ENCODE data around the gene CLEC14A. TPM values are rescaled to one million over a fixed set of nuclear protein-coding genes. Genes with fewer than 3 reads are reported as not detected.

CLEC14A gene
- total RNA-seq, 1 donor from 2014 or later, result 192 TPM

DNA sequence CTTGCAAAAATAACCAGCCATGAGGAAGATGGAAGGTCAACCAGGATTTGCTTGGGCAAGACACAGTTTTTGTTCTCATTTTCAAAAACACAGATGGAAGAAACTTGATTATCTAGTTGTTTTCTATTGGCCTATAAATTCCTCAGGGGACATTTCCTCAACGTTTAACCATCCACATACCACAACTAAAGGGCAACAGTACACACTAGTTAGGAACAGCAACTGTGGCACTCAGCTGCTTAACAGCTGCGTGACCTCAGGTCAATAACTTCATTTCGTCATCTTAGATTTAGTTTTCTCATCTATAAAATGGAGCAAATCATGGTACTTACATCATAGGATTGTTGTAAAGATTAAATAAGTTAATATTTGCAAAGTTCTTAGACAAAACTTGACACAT is 29.5 kb downstream of the CLEC14A start:
- TF ChIP-seq, protein P1, sequence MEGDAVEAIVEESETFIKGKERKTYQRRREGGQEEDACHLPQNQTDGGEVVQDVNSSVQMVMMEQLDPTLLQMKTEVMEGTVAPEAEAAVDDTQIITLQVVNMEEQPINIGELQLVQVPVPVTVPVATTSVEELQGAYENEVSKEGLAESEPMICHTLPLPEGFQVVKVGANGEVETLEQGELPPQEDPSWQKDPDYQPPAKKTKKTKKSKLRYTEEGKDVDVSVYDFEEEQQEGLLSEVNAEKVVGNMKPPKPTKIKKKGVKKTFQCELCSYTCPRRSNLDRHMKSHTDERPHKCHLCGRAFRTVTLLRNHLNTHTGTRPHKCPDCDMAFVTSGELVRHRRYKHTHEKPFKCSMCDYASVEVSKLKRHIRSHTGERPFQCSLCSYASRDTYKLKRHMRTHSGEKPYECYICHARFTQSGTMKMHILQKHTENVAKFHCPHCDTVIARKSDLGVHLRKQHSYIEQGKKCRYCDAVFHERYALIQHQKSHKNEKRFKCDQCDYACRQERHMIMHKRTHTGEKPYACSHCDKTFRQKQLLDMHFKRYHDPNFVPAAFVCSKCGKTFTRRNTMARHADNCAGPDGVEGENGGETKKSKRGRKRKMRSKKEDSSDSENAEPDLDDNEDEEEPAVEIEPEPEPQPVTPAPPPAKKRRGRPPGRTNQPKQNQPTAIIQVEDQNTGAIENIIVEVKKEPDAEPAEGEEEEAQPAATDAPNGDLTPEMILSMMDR (IDR thresholded peaks at IDR 0.05), result no peak
- H3K9me3 ChIP-seq, result no peaks in the 10 kb centered on the region
- intact Hi-C loops (cut with DNase I), result no loop called here

DNA sequence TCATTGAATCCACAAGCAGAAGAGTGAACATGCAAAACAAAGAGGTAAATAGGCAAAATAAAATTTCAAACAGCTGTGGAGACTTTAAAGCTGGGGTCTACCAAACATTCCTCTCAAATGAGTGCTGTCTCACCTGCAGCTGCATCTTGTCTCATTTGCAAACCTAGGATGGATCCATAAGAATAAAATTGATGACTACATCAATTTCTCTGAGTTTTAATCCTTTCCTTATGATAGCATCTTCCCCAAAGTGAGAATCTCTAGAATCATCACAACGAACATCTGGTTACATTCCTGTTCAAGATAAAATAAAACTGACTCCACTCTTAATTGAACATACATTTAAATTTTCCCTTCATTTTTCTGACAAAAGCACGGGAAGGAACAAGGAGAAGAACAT is 29.9 kb downstream of the CLEC14A start:
- DNase-seq (ENCODE audit: low spot score in 2 of 2), result no peak
- TF ChIP-seq, protein P1 (IDR thresholded peaks at IDR 0.05), result no peak
- Histone ChIP-seq H3K9me3 (no peaks in the 10 kb centered on the region), H3K27me3 (no peaks in the 10 kb centered on the region), H3K36me3 (no peaks in the 10 kb centered on the region), H3K4me3 (no peak overlapping the region), H3K4me1 (no peaks in the 10 kb centered on the region), H3K27ac (no peak overlapping the region)
- intact Hi-C loops (cut with DNase I), result no loop called here

More for the DNA sequence above, 29.5 kb downstream of the CLEC14A start:
- no peaks in the 10 kb centered on the region for H3K4me1 ChIP-seq
- DNase-seq (ENCODE audit: low spot score in 2 of 2), result no peak
- H3K36me3 ChIP-seq, result no peaks in the 10 kb centered on the region
- H3K27me3 ChIP-seq, result no peaks in the 10 kb centered on the region
- H3K27ac ChIP-seq, result no peak overlapping the region
- H3K4me3 ChIP-seq, result no peak overlapping the region

- intact Hi-C loops (cut with DNase I), result no loop called here
Observed at GRCh38 chr14:38224338-38224737, 31.6 kb downstream of the CLEC14A start.

GRCh38 chr14:38221077-38221476 is 34.8 kb downstream of the CLEC14A start:
- intact Hi-C loops (cut with DNase I), result no loop called here
- Histone ChIP-seq H3K9me3 (no peaks in the 10 kb centered on the region), H3K27ac (no peak overlapping the region), H3K4me3 (no peak overlapping the region), H3K4me1 (no peaks in the 10 kb centered on the region), H3K27me3 (no peaks in the 10 kb centered on the region), H3K36me3 (no peaks in the 10 kb centered on the region)
- no peak for DNase-seq (ENCODE audit: low spot score in 2 of 2)
- TF ChIP-seq, protein P1 (IDR thresholded peaks at IDR 0.05), result no peak

More at GRCh38 chr14:38224338-38224737, 31.6 kb downstream of the CLEC14A start:
- Histone ChIP-seq H3K4me1 (no peaks in the 10 kb centered on the region), H3K27me3 (no peaks in the 10 kb centered on the region), H3K27ac (no peak overlapping the region), H3K36me3 (no peaks in the 10 kb centered on the region), H3K4me3 (no peak overlapping the region), H3K9me3 (no peaks in the 10 kb centered on the region)
- no peak for DNase-seq (ENCODE audit: low spot score in 2 of 2)
- TF ChIP-seq, protein P1 (IDR thresholded peaks at IDR 0.05), result no peak

- no peaks in the 10 kb centered on the region for H3K36me3 ChIP-seq
- no peak for DNase-seq (ENCODE audit: low spot score in 2 of 2)
- intact Hi-C loops (cut with DNase I), result no loop called here
Observed at GRCh38 chr14:38217553-38217952, 38.3 kb downstream of the CLEC14A start.

More at GRCh38 chr14:38217553-38217952, 38.3 kb downstream of the CLEC14A start:
- Histone ChIP-seq H3K4me3 (no peak overlapping the region), H3K9me3 (no peaks in the 10 kb centered on the region), H3K4me1 (no peaks in the 10 kb centered on the region), H3K27me3 (no peaks in the 10 kb centered on the region), H3K27ac (no peak overlapping the region)
- TF ChIP-seq, protein P1 (IDR thresholded peaks at IDR 0.05), result no peak

Data from ascending aorta (tissue), 2 donors.